Tibial nerve (tissue), 4 donors: Measurements from ENCODE around the gene DCDC2C.

Experiments
- EP300 ChIP-seq, 2 donors: sonication (generic); formaldehyde crosslinking; IDR thresholded peaks; one replicate each; pipeline ENCODE4 v1.6.1; 2017; ENCODE audit warnings: antibody characterized with exemption in 2 of 2, mild to moderate bottlenecking in 1 of 2
- POLR2A ChIP-seq, 2 donors: fragments of 450-650 bp; IDR thresholded peaks; one replicate each; pipeline ENCODE4 v1.6.1; 2017; ENCODE audit warnings: antibody characterized with exemption in 2 of 2, mild to moderate bottlenecking in 2 of 2, moderate library complexity in 2 of 2
- TF ChIP-seq, protein P1 (sequence below), 5 experiments: fragments of 200-600 bp in 3 of 5; fragments of 450-650 bp in 2 of 5; sonication (generic) in 3 of 5; IDR thresholded peaks; one replicate each; pipeline ENCODE4 v1.5.1; 2016 to 2019; ENCODE audit warnings: antibody characterized with exemption in 5 of 5, mild to moderate bottlenecking in 3 of 5, moderate library complexity in 2 of 5

DNA sequence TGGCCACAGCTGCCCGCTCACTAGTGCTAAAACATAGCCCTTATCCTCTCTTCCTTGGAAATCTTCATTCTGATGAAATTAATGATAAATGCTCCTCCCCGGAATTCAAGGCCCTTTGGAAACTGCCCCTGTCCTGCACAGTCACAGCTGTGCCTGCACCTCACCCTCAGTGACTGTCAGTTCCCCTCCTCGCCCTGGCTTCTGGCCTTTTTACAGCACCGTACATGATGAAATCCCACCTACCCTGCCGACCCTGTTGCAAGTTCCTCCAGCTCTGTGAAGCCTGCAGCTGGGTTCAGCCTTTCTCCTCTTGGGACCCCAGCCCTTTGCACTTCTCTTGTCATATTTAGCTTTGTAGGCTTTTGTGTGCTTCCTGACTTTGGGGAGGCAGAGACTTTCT, 48.4 kb downstream of the DCDC2C start:
- TF ChIP-seq, protein P1, sequence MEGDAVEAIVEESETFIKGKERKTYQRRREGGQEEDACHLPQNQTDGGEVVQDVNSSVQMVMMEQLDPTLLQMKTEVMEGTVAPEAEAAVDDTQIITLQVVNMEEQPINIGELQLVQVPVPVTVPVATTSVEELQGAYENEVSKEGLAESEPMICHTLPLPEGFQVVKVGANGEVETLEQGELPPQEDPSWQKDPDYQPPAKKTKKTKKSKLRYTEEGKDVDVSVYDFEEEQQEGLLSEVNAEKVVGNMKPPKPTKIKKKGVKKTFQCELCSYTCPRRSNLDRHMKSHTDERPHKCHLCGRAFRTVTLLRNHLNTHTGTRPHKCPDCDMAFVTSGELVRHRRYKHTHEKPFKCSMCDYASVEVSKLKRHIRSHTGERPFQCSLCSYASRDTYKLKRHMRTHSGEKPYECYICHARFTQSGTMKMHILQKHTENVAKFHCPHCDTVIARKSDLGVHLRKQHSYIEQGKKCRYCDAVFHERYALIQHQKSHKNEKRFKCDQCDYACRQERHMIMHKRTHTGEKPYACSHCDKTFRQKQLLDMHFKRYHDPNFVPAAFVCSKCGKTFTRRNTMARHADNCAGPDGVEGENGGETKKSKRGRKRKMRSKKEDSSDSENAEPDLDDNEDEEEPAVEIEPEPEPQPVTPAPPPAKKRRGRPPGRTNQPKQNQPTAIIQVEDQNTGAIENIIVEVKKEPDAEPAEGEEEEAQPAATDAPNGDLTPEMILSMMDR (IDR thresholded peaks at IDR 0.05): no peak
- TF ChIP-seq POLR2A (IDR thresholded peaks at IDR 0.05) (no peak), EP300 (IDR thresholded peaks at IDR 0.05) (no peak)
